Thoracic aorta (tissue), 2 donors: ENCODE measurements around the gene ZMYM1. TPM values are rescaled to one million over a fixed set of nuclear protein-coding genes. Genes with fewer than 3 reads are reported as not detected.
"Not testable (repeated sequence)": the region's sequence is repeated elsewhere in the genome, so short reads cannot be mapped to it uniquely, and the experiment has no call there.

Source experiments
- ATAC-seq: fragments of 150-250 bp; one replicate; pipeline ENCODE4 v1.8.0; 2017; ENCODE audit warnings: low read depth; ENCODE audit not compliant: insufficient number of reproducible peaks, low FRiP score
- DNase-seq: peaks from one replicate; pipeline ENCODE4 v3.0.0-alpha.2; 2020; ENCODE audit warnings: low spot score
- H3K27ac ChIP-seq, 2 donors: fragments of 200-600 bp; sonication (generic); 1 replicate in 1 of 2; 2 replicates in 1 of 2; pipeline ENCODE4 v1.5.1; 2016; ENCODE audit warnings: mild to moderate bottlenecking in 2 of 2, moderate library complexity in 2 of 2
- H3K27me3 ChIP-seq: fragments of 200-600 bp; sonication (generic); replicated peaks from 2 replicates; pipeline ENCODE4 v1.6.0; 2016; ENCODE audit warnings: mild to moderate bottlenecking; ENCODE audit not compliant: insufficient read depth
- H3K36me3 ChIP-seq: fragments of 200-600 bp; sonication (generic); one replicate; pipeline ENCODE4 v1.5.1; 2016
- H3K4me1 ChIP-seq, 2 donors: fragments of 200-600 bp; sonication (generic); 1 replicate in 1 of 2; 2 replicates in 1 of 2; pipeline versions ENCODE4 v1.5.1 to v1.6.0; 2016; ENCODE audit warnings: low read depth in 2 of 2, mild to moderate bottlenecking in 1 of 2; ENCODE audit not compliant: control insufficient read depth in 1 of 2
- H3K4me3 ChIP-seq: fragments of 200-600 bp; sonication (generic); 2 replicates; pipeline ENCODE4 v1.5.1; 2016; ENCODE audit warnings: mild to moderate bottlenecking
- H3K9me3 ChIP-seq: fragments of 200-600 bp; sonication (generic); 2 replicates; pipeline ENCODE4 v1.5.1; 2016
- CTCF ChIP-seq: fragments of 200-600 bp; sonication (generic); IDR thresholded peaks from one replicate; pipeline ENCODE4 v1.5.1; 2019; ENCODE audit warnings: antibody characterized with exemption
- total RNA-seq, 2 donors: library from RNA; depleted of rRNA; stranded (reverse); fragments of >200 nt; gene quantifications; one replicate each; pipeline versions ENCODE4 v1.1.0 to v1.2.3, GENCODE V29; 2016

ZMYM1 gene
- total RNA-seq, 2 donors from 2014 or later = 11.2 to 12.8 TPM

- no peak for TF ChIP-seq CTCF
- Histone ChIP-seq H3K4me3 (no peak overlapping the region), H3K36me3 (no peaks in the 10 kb centered on the region), H3K9me3 (no peaks in the 10 kb centered on the region), H3K27me3 (no peaks in the 10 kb centered on the region), H3K27ac (no peak overlapping the region), H3K4me1 (no peaks in the 10 kb centered on the region)
- ATAC-seq = no peak
- DNase-seq = no peak
These were observed 57.6 kb downstream of the ZMYM1 start for GRCh38 chr1:35136780-35137179.

- not testable (repeated sequence) for H3K9me3 ChIP-seq, ATAC-seq, H3K27ac ChIP-seq, DNase-seq, H3K4me3 ChIP-seq, H3K4me1 ChIP-seq, H3K27me3 ChIP-seq, H3K36me3 ChIP-seq
These were observed 58.4 kb downstream of the ZMYM1 start for GRCh38 chr1:35137590-35137989.

GRCh38 chr1:35142294-35142693, 63.1 kb downstream of the ZMYM1 start:
- not testable (repeated sequence) for H3K27me3 ChIP-seq, H3K9me3 ChIP-seq, ATAC-seq, H3K4me1 ChIP-seq, H3K36me3 ChIP-seq, H3K27ac ChIP-seq, DNase-seq, H3K4me3 ChIP-seq

GRCh38 chr1:35142728-35143127, 63.5 kb downstream of the ZMYM1 start:
- not testable (repeated sequence) for H3K4me3 ChIP-seq, H3K4me1 ChIP-seq, H3K36me3 ChIP-seq, H3K27ac ChIP-seq, H3K27me3 ChIP-seq, DNase-seq, ATAC-seq, H3K9me3 ChIP-seq

- Histone ChIP-seq H3K4me1 (no peaks in the 10 kb centered on the region), H3K27ac (no peak overlapping the region), H3K4me3 (no peak overlapping the region), H3K36me3 (no peaks in the 10 kb centered on the region), H3K9me3 (no peaks in the 10 kb centered on the region), H3K27me3 (no peaks in the 10 kb centered on the region)
- DNase-seq = no peak
- no peak for TF ChIP-seq CTCF
- no peak for ATAC-seq
These were observed 64.7 kb downstream of the ZMYM1 start for GRCh38 chr1:35143737-35144508.

GRCh38 chr1:35145892-35146549, 66.8 kb downstream of the ZMYM1 start:
- not testable (repeated sequence) for H3K27ac ChIP-seq, DNase-seq, H3K36me3 ChIP-seq, H3K4me1 ChIP-seq, H3K9me3 ChIP-seq, H3K4me3 ChIP-seq, ATAC-seq, H3K27me3 ChIP-seq

GRCh38 chr1:35151220-35151619, 72.0 kb downstream of the ZMYM1 start:
- TF ChIP-seq CTCF = no peak
- H3K27ac ChIP-seq = no peak overlapping the region
- ATAC-seq = no peak
- H3K4me3 ChIP-seq = no peak overlapping the region
- H3K27me3 ChIP-seq = no peaks in the 10 kb centered on the region
- no peaks in the 10 kb centered on the region for H3K4me1 ChIP-seq
- H3K36me3 ChIP-seq = no peaks in the 10 kb centered on the region
- DNase-seq = no peak
- H3K9me3 ChIP-seq = no peaks in the 10 kb centered on the region
